Activated CD4-positive, alpha-beta T cell treated with anti-CD3 and anti-CD28 coated beads for 4 hours (primary cell): ENCODE results near the gene MED12L.

Experiments
- DNase-seq, 2 donors: peaks; one replicate each; pipeline ENCODE4 v3.0.0-alpha.2; 2020

MED12L gene

DNA sequence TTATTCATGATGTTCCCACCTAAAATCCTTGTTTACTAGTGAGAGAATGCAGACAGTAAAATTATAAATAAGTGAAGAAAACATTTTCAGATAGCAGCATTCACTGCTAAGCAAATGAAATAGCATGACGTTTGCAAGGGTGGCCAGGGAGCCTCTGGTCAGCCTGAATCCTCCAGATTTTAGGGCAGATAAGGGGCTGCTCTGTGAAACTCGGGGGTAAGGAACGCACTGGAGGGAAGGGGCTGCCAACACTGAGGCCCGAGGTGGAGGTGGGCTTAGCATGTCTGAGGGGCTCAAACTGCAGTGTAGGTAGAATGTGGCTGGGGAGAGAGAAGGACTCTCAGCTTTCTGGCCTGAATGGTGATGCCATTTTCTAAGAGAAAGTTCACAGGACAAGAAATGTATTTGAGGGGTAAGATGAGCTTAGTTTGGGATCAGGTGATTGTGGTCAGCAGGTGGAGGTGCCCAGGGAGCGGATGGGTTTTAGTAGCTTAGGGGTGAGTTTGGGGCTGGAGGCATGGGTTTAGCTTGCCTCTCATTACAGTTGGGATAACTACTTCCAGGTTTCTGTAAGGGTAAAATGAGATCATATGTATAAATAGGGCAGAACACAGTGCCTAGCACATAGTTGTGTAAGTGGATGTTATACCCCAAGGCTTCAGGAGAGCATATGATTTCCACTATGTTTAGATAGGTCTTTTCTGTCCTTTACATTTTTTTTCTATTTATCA is 97.0 kb downstream of the MED12L start:
- DNase-seq = no peak

DNA sequence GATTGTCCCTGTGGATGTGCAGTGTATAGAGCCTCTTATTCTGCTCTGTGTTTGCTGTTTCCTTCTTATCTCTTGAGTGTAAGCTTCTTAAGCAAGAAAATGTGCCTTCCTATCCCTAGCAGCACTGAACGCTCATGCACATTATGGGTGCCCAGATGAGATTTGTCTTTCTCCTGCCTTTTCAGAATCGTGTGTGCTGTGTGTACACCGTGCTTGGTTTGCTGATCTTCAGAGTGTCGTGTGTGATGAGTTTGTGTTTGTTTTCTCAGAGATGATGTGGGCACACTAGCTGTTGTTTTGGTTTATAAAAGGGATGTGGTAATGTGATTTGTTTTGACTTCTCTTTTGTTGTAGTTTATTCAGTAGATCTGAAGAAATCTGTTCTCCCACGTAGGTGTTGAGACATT is 97.8 kb downstream of the MED12L start:
- DNase-seq = no peak

DNA sequence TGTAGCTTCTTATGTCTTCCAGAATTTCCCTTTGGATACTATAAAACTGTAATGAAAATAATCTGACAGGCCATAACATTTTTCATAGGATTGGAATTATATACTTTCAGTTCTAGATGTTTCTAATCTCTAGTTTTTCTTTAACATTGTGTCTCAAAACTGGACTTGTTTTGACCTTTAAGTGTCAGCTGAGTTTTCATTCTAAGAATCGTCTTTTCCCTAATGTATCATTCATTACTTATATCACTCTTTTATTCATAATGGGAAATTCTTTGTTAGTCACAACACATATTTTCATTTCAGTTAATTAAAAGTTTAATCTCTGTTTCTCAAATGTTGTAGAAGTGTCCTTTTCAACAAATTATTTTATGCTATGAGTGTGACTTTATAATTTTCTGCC is 105.6 kb downstream of the MED12L start:
- DNase-seq = no peak

DNA sequence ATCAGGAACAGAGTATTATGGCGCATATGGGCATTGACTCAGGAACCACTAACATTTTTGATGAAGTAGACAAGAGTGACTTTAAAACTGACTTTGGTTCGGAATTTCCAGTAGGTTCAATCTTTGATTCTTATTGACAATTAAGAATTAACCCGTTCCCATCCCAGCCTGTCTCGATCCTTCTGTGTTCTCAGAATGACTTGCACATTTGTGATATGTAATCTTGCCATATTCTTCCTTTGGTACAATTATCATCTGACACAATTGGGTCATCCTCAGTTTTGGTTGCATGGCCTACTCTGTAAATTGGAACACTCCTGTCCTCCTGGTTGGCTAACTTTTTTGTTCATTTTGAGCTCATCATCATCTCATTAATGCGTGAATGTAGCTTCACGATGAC is 107.1 kb downstream of the MED12L start:
- DNase-seq = no peak

DNA sequence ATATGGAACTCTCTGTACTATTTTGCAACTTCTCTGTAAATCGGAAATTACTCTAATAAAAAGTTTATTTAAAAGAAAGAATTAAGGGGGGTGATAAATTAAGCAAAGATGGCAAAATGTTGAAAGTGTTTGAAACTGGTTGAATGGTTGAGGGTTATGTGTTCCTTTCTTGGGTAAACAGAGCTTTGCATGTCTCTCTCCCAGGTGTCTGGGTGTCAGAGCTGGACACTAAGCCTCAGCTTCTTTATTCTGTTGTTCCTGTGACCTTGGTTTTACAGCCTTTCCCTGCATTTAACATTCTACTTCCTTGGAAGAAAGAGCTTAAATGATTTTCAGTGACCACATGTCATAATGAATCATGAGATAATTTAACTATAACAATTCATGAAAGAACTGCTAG is 110.4 kb downstream of the MED12L start:
- DNase-seq = no peak

DNA sequence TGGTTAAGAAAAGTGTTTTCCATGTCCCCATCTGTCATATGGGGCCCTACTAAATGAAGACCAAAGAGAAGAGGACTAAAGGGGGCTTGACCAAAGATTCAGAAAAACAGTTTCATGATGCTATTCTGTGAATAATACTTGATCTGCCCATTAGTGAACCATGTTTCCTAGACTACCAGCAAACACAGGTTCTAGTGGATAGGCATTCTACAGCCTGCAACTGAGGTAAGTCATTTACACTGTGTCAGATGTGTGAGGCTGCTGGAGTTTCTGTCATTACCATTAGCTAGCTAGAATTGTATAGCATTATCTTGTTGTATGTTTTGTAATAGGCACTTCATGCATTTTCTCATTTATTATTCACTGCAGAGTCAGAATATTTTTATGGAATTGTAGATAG is 111.0 kb downstream of the MED12L start:
- no peak for DNase-seq

DNA sequence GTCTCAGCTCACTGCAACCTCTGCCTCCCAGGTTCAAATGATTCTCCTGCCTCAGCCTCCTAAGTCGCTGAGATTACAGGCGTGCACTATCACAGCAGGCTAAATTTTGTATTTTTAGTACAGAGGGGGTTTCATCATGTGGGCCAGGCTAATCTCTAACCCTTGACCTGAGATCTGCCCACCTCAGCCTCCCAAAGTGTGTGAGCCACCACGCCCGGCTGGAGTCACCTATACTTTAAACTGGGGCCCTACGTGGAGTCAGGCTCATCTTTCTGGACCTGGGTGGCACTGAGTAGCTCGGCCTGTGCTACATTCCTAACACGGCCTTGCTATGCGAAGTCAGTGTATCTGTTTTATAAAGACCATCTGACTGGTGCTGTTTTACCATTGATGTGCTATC is 111.8 kb downstream of the MED12L start:
- DNase-seq = no peak

DNA sequence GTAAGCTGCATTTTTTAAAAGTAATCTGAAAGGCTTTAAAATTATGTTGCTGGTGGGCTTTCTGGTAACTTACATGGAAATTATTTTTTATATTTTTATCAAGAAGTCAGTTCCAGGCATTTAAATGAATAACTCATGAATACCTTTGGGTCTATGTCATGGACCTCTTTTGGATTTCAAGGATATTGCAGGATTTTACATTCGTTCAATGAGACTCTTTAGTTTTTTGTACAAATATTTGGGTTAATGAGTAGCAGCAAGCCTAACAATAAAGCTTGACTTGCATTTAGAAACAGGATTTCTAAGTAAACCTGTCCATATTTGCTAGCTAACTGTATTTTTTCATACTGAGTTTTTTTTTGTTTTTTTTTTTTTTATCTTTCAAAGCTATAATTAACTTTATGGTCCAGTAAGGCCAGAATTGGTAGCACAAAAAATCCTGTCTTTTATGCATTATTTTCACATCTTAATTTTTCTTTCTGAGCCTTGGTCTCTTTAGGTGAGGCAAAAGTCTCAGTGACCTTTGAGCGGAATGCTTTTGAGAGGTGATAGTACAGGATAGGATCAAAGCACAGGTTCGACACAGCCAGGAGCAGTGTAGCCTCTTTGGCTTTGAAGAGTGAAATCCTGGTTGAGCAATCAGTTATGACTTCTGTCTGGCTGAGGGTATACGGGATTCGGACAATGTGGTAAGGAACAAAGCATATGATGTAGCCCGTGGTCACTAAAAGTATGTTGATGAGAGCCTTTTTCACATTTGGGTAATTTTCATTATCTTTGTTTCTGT is 112.7 kb downstream of the MED12L start:
- DNase-seq = no peak

DNA sequence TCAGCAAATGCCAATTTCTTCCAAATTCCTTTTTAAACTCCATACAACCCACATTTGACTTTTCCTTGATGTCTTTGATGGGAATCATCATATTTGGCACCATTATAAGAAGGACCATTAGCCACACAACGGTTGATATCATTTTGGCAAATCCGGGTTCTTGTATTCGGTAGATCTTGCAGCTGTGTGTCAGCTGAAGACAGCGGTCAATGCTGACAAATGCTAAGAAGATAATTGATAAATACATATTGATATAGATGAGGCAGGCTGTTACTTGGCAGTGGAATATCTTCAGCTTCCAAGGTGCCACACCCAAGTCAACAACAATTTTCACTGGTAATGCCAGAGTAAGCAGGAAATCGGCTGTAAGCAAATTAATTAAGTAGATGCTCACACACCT is 113.4 kb downstream of the MED12L start:
- DNase-seq = no peak

DNA sequence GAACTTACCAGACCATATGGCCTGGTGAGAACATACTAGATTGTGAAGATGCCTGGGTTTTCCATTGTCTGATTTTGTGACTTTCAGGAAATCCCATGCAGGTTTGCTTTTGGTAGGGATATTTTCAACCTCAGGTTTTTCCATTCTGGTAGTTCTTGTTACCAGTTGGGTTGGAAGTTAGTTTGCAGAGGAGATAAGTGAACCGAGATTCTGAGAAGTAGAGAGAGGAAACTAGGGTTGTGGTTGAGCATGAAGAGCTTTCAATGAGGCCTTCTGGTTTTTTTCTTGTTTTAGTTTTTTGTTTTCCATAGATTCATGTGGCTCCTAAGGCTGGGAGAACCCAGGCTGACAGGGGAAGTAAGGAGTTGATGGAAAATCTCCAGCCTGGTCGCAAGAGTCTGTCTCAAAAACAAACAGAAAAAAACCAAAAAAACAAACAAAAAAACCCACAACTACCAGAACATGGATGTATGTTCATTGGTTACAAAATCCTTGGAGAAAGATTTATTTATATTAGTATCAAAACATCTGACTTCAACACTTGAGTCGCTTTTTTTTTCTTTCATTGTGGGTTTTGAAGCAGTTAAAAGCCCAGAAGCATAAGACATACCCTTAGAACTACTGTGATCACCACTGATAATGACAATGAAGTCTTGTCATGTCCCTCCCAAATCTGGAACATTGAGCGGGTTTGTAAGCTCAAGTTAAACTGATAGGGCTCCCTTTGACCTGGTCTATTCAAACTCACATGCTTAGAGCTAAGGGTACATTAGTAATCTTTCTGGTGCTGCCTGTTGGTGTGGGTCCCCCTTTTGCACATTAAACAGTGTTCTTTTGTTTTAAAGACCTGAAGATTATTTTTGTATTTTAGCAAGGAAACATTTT is 114.3 kb downstream of the MED12L start:
- no peak for DNase-seq

DNA sequence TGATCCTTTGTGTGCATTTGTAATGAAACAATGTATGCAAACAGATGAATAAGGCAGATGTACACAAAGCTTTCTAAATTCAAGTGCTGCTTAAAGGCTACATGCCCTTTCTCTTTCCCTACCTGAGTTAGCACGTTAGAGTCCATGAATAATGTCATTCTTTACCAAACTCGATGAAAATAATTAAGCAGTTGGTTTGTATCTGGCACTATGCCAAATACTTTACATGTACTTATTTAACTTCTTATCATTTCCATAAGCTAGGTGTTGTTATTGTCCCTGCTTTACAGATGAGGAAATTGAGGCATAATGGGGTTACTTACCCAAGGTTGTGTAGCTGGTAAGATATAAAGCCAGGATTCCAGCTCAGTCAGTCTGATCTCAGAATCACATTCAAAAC is 115.1 kb downstream of the MED12L start:
- DNase-seq = no peak

DNA sequence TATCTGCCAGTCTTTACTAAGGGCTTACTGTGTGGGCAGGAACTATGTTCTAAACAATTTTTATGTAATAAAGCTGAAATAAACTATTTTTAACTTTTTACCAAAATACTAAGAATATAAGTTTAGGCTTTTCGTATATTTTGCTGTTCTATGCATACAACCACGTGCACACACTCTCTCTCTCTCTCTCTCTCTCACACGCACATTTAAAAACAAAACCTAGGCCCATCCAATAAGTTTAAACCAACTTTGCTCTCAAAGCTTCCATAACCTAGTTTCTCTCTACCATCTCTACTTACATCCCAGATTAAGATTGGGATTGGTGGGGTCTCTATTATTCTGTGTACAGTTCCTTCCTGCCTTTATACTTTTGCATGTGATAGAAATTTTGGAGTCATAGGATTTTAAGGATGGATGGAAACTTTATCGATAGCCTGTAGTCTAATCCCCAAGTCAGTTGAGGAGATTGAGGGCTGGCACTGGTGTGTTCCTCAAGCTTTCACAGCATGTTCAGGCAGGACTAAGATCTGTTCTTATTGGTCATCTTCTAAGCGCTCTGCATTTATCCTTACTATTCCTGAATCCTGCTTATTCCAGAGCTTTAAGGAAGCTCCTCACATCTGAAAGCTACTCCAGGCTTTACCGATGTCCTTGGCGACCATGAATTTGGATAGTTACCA is 115.7 kb downstream of the MED12L start:
- no peak for DNase-seq

DNA sequence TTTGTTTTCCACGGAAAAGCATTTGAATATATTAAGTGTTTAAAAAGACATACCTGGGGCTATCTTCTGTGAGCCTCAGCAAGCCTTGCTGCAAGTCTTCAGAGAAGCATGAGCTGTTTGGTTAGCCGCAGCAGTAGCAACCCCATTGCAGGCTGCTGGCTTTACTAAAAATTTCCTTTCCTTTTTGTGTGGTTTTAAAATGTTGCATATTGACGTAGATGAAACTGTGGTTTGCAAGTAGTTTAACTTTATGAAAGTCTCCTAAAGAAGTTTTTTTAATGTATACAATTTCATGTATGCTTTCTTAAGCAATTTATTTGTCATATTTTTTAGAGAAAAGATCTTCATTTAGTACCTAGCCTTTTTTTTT is 117.6 kb downstream of the MED12L start, which contains the start of gene GPR171:
Gene GPR171, minus strand, starts transcription at position 166 of the 370 bp plus-strand sequence. CDS start 3,830 bp downstream, outside the sequence.
- DNase-seq = peak; percentile 64 to 68

DNA sequence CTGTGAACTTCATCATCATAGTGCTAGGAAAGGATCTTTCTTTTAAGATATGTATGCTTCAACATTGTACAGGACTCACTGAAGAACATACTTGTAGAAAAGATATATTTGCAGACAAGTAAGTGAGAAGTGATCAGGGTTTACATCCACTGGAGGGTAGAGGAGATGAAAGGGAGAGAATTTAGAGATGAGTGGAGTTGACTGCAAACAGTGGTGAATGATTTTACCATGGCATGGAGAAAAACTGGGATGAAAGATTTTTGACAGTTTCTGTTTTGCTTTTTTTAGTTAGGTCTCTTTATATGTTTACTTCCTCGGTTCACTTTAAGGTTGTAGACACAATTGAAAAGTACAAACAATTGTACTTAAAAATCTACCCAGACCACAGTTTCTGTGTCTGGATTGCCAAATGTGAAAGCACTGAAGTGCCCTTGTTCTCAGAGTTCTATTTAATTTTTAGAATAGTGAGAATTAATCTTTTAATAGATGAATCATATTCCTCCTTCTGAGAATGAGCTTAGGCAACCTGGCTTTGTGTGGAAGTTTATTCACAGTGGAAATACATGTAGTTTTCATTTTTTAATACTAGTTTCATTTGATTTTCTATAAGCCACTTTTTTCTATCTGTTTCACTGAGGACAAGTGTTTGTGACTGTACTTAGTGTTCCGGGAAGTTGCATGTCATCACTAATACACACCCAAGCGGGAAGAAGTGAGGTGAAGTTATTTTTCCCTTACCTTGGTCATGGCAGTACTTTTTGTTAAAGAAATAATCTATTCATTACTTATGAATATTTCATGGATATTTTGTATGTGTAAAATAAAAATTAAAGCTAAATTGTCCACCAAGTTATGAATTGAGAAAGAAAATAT is 119.3 kb downstream of the MED12L start:
- peak in 1 of 2 donors; percentile 34 for DNase-seq

DNA sequence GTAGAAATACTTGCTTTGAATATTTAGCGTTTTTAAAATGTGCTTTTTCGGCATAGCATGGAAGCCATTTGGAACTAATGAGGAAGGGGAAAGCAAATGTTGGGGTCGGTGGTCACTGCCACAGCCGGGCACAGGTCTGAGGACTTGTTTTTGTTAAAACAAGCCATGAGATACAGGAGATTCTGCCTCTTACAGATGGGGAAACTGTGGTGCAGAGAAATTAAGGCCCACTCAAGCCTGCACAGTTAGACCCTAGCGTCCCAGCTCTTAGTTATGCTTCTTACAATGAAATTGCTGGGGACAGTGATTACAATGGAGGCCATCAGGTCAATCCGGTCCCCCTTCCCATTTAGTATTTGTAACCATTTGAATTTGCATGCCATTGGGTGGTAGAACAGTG is 120.0 kb downstream of the MED12L start:
- no peak for DNase-seq

DNA sequence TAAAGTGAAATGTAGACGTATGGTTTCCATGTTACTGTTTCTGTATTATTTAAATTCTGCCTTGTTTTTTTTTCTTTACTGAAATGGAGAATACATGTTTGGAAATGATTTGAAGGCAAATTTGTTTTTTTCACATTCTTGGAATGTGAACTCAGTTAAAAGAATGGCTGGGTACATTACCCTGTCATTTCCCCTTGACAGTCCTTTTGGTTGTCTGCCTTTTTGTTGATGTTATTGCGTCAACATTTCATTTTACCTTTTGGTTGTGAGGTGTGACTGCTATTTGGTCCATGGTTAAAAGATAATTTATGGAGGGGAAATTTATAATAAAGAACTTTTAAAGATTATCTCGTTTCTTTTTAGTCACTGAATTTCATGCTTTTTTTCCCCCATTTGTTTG is 120.7 kb downstream of the MED12L start:
- DNase-seq = no peak

DNA sequence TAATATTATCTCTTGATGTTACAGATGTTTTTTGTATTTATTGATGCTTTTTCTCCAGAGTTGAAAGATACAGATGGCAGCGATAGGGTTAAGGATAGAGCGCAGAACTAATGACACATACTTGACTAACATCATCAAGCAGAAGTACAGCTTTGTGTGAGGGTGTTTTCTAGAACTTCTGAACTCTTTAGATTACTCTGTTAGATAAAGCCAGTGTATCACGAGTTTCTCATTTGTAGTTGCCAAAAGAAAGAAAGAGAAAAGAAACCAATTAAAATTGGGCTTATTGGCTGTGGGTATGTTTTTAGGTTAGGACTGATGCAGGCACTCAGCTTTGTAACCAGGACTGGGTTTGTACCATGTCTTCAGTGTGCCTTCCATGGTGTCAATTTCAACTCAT is 124.2 kb downstream of the MED12L start:
- no peak for DNase-seq

DNA sequence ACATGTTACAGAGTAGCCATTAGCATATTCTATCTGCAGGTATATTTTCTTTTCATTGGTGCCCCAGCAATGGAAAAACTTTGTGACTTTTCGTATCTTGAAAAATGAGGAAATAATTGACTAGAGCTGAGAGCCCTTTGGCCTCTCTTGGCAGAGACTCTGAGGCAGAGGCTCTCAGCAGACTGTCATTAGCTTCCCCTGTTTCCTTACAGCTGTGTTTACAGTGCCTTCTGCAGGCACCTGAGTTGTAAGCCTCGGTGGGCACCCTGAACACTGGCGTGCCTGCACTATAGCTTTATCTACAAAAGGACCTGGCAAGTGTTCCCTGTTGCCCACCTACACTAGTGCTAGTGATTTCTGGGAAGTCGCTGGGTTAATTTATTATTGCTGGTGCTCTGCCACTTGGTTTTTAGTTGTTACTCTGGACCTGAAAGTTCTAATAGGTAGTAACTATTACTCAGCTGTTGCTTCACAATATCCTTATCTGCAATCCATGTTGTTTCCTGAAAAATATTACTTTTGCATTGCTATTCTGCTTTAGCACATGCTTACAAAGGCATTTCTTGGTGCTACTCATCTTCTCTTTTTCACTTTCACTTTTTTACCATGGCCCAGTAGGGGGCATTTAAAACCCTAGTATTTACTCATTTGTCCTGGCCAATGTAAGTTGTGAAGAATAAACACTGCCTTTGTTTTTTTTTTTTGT is 125.4 kb downstream of the MED12L start:
- no peak for DNase-seq

DNA sequence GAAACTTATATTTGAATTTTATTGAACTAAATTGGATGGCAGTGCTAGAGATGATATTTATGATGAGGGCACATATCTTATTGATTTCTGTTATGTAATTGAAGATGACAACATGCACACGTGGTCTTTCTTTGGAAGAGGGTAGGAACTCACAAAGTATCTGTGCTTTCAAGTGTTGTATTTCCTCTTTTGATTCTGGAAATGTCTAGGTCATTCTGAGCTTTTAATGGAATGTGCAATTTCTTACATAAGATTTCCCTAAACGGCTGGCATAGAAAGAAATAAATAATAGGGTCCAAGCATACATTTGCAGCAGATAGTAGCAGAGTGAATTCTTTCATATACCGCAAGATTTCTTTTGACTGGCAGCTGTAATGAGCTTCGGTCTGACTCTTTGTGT is 127.7 kb downstream of the MED12L start:
- DNase-seq = no peak

DNA sequence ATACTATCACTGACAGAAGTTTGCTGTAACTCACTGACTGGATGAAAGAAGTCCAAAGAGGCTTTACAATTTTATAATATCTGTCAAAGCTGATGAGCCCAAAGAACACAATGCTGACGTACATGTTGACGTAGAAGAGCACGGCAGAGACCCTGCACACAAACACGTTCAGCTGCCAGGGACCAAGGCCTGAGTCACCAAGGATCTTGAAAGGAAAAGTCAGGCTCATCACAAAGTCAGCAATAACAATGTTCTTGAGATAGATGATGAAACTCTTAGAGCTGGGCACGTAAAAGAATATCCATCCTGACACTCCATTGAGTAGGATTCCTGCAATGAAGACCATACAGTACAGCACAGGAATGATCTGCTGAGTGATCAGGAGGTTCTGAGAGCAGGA is 128.4 kb downstream of the MED12L start:
- DNase-seq = no peak

DNA sequence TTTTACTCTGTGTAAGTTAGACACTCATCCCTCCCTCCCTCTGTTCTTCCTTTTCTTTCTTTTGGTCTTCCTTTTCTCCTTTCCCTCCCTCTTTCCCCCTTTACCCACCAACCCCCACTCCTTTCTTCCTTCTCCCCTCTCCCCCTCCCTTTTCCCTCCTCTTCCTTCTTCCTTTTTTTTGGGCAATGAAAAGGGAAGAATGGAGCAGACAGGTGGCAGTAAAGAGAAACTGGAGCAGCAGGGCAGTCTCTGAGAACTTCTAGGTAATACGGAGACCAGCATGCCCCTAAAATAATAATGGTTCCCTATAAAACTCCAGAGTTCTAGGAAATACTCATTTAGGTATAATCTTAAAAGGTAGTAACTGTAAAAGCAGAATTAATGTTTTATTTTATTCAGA is 129.0 kb downstream of the MED12L start:
- DNase-seq = no peak
